Measurements from ENCODE around the gene AIF1.
A peak's percentile ranks its signal among the peaks of the same experiment; 100 is the strongest.

Gene AIF1

GRCh38 chr6:31665501-31666336 lies 50.7 kb downstream of the AIF1 start, which contains the start of gene CSNK2B:
Gene CSNK2B (plus strand): TSS chr6:31666080. CDS start chr6:31666832, 752 bp downstream.
- DNase-seq: peak; percentile 98

DNA sequence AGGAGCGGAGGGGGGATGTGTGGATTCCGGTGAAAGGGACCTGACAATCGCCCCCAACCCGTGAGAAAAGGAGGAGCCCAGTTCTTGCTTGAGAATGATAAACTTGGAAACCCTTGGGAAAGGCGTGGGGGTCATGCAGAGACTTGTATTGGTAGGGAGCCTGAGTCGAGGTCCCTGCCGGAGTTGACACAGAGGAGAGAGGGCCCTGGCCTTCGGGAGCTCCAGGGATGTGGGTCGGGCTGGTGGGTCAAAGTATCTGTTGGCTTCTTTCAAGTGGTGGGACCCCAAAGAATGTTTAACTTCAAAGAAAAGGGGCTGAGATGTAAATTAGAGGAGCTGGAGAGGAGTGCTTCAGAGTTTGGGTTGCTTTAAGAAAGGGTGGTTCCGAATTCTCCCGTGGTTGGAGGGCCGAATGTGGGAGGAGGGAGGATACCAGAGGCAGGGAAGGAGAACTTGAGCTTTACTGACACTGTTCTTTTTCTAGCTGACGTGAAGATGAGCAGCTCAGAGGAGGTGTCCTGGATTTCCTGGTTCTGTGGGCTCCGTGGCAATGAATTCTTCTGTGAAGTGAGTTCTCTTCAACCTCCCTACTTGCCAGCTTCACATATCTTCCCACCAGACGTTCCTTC lies 51.4 kb downstream of the AIF1 start:
- DNase-seq: no peak

Measured in CD4-positive, alpha-beta T cell treated with Interleukin-17A for 4 hours (primary cell).